Fibroblast of the aortic adventitia (primary cell): ENCODE results near the gene ZNF385B. TPM values are rescaled to one million over a fixed set of nuclear protein-coding genes. Genes with fewer than 3 reads are reported as not detected.

Experiments used
- DNase-seq: peaks from one replicate; pipeline ENCODE4 v3.0.0-alpha.2; 2010; ENCODE audit warnings: low read depth
- H3K4me3 ChIP-seq: 2 replicates; pipeline ENCODE4 v1.5.1; 2011; ENCODE audit warnings: low read depth, mild to moderate bottlenecking, control low read depth, low read length, moderate library complexity
- total RNA-seq: library from RNA; depleted of rRNA; stranded (reverse); fragments of >200 nt; gene quantifications from 2 replicates; pipeline ENCODE4 v1.2.3, GENCODE V29; 2012; ENCODE audit warnings: low replicate concordance
- TF ChIP-seq, protein P1 (sequence below): IDR thresholded peaks from 2 replicates; pipeline ENCODE4 v1.5.1; 2011; ENCODE audit warnings: mild to moderate bottlenecking, low read length, control low read depth, inconsistent platforms; ENCODE audit not compliant: insufficient read depth

ZNF385B gene
- total RNA-seq, result 4.8 TPM in 1 of 2 replicates, not detected in the other

DNA sequence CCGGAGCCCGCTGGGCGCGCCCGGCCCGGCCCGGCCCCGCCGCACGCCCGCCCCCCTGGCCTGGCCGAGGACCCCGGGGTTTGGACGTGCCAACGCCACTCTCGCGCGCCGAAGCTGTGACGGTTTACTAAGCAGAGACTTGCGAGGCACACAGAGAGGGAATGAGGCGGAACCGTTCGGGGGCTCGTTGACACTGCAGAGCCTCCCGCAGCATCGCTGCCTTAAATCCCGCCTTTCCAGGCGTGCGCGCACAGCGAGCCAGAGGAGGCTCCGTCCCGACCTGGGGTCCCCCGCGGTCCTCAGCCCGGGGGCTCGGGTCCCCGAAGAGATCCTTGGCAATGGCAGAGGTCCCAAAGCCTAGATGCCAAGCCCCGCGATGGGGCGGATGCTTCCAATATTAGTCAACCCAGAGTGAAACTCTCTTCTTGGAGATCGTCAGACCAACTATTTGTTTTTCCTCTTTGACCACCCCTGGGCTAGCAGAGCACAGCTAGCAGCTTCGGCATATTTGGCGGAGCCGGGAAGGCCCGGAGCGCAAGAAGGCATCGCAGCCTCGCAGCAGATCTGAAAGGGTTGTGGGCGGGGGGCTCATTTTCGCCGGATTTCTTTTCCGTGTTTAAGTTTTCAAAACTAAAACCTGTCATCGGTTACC is at the start of gene ZNF385B:
Gene ZNF385B (minus strand): TSS at position 197 of the 652 bp plus-strand sequence.
- peak within 1 kb of the TSS; percentile 68 for H3K4me3 ChIP-seq
- TF ChIP-seq, protein P1, sequence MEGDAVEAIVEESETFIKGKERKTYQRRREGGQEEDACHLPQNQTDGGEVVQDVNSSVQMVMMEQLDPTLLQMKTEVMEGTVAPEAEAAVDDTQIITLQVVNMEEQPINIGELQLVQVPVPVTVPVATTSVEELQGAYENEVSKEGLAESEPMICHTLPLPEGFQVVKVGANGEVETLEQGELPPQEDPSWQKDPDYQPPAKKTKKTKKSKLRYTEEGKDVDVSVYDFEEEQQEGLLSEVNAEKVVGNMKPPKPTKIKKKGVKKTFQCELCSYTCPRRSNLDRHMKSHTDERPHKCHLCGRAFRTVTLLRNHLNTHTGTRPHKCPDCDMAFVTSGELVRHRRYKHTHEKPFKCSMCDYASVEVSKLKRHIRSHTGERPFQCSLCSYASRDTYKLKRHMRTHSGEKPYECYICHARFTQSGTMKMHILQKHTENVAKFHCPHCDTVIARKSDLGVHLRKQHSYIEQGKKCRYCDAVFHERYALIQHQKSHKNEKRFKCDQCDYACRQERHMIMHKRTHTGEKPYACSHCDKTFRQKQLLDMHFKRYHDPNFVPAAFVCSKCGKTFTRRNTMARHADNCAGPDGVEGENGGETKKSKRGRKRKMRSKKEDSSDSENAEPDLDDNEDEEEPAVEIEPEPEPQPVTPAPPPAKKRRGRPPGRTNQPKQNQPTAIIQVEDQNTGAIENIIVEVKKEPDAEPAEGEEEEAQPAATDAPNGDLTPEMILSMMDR, result no peak
- peak; percentile 28 for DNase-seq

DNA sequence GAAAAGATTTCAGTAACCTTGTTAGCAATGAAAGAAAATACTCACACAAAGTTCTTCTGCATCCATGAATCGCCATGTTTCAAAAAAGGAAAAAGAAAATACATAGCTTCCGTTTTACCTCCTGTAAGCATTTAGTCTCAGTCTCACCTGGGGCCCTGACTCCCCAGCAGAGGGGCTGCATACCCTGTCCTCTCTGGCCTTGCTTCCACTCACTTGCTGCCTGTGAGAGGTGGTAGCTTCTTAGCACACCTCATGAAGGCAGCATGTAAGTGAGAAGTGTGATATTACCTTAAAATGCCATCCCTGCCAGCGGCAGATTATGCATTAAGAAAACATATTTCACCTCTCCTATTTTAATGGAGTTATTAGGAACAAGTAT is 49.3 kb upstream of the ZNF385B start:
- TF ChIP-seq, protein P1, result no peak
- no peak for DNase-seq
- H3K4me3 ChIP-seq, result no peak overlapping the region

DNA sequence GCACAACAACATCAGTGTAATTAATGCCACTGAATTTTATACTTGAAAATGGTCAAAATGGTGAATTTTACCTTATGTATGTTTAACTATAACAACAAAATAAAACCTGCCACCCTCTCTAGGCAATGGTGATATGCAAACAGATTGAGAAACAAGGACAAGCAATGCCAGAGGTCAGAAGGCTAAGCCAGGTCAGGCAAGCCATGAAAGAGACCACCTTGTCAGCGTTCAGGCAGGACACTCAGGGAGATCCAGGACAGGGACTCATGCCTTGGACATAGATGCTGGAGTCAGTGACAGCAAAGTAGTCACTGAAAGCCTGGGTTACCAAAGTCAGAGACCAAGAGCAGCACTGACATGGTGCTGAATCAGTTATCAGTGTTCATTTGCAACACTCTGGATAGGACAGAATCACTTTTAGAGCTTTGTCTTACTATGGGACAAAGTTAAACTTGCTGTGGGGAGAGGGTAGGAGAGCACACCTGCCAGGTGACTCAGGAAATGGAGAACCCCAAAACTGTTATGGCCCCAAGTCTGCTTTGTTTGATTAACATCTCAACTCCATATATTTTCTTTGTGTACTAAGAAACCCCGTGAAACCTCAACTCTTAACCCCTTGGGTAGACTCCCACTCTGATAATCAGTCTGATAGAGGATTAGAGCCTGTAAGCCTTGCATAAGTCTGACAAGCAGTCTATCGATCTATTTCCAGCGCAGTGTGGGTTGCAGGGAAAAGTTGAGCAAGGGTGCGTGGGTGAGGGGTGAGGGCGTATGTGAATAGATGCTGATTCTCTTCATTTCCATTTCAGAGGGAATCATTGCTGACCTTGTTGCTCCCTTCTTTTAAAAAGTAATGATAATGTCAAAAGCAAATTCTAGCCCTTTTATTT is 48.7 kb upstream of the ZNF385B start:
- no peak for DNase-seq
- TF ChIP-seq, protein P1, result no peak
- H3K4me3 ChIP-seq, result no peak overlapping the region

DNA sequence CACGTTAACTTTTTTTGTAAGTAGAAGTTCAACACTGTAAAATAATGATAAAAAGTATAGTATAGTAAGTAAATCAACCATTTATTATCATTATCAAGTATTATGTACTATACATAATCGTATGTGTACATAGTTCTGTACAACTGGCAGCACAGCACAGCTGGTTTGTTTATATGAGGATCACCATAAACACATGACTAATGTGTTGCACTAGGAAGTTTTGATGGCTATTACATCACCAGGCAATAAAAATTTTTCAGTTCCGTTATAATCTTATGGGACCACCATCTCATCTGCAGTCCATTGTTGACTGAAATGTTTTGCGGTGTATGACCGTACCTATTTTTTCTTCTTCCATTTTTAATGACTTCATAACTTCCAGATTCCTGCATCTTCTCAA is 39.2 kb upstream of the ZNF385B start:
- TF ChIP-seq, protein P1, result no peak
- no peak for DNase-seq
- H3K4me3 ChIP-seq, result no peak overlapping the region

DNA sequence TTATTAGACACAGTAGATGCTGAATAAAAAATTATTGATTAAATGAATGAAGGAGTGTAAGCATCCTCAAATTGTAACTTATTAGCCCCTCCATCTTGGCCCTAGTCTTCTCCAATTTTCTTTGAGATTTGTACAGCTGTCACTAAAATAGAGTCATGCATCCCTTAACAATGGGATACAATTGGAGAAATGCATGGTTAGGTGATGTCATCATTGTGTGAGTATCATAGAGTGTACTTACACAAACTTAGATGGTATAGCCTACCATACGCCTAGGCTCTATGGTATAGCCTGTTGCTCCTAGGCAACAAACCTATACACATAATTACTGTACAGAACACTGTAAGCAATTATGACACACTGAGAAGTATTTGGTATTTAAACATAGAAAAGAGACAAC is 38.3 kb upstream of the ZNF385B start:
- H3K4me3 ChIP-seq, result no peak overlapping the region
- DNase-seq, result no peak
- TF ChIP-seq, protein P1, result no peak

DNA sequence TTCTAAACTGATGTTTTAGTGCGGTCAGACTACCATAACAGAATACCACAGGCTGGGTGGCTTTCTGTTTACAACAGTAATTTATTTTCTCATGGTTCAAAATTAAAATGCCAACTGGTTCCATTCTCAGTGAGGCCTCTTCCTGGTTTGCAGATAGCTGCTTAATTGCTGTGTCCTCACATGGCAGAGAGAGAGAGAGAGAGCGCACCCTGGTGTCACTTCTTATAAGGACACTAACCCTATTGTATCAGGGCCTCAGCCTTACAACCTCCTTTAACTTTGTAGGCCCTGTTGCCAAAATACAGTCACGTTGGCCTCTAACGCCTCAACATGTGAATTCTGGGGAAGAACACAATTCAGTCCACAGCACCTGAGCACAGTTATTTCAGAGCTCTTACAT is 37.5 kb upstream of the ZNF385B start:
- TF ChIP-seq, protein P1, result peak; percentile 32
- peak; percentile 37 for DNase-seq
- no peak overlapping the region for H3K4me3 ChIP-seq
